PC-9 (cell line): Measurements from ENCODE around the gene LRRC8C.

Experiments
- CTCF ChIP-seq: fragments of 200-600 bp; sonication (generic); conservative IDR thresholded peaks from 2 replicates; pipeline ENCODE4 v1.6.1; 2017; ENCODE audit warnings: mixed run types, antibody characterized with exemption, mild to moderate bottlenecking, moderate library complexity
- EZH2 ChIP-seq: fragments of 200-600 bp; sonication (generic); IDR thresholded peaks from 2 replicates; pipeline ENCODE4 v1.8.0; 2017; ENCODE audit warnings: antibody characterized with exemption, low read depth

GRCh38 chr1:89666640-89667039, 33.7 kb downstream of the LRRC8C start:
- TF ChIP-seq CTCF (no peak), EZH2 (no peak)
